ES-I3 (cell line): ENCODE results near the gene LEAP2.
A peak's percentile ranks its signal among the peaks of the same experiment; 100 is the strongest.

Experiments
- H3K36me3 ChIP-seq: 2 replicates; pipeline ENCODE4 v1.6.1; 2013; ENCODE audit warnings: mild to moderate bottlenecking, low read length, control low read depth, moderate library complexity; ENCODE audit not compliant: insufficient read depth
- H3K4me1 ChIP-seq: 2 replicates; pipeline ENCODE4 v1.6.1; 2013; ENCODE audit warnings: mild to moderate bottlenecking, control low read depth, low read length; ENCODE audit not compliant: insufficient read depth
- H3K9ac ChIP-seq: 2 replicates; pipeline ENCODE4 v1.6.1; 2013; ENCODE audit warnings: low read depth, mild to moderate bottlenecking, low read length, moderate library complexity
- H3K9me3 ChIP-seq: 2 replicates; pipeline ENCODE4 v1.6.1; 2013; ENCODE audit warnings: mild to moderate bottlenecking, low read length, moderate library complexity; ENCODE audit not compliant: control insufficient read depth, insufficient read depth

LEAP2 gene

DNA sequence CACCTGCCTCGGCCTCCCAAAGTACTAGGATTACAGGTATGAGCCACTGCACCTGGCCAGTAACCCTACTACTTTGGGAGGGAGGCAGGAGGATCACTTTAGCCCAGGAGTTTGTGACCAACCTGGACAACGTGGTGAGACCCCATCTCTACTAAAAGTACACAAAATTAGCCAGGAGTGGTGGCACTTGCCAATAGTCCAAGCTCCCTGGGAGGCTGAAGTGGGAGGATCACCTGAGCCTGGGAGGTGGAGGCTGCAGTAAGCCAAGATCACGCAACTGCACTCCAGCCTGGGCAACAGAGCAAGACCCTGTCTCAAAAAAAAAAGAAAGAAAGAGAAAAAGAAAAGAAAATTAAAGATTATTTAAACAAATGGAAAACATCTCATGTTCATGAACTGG lies 17.5 kb upstream of the LEAP2 start:
- H3K4me1 ChIP-seq, result peaks cover 11% of the 10 kb centered on the region; the same call in 1 of the 2 replicates
- H3K9ac ChIP-seq, result no peak overlapping the region
- no peaks in the 10 kb centered on the region for H3K36me3 ChIP-seq
- no peaks in the 10 kb centered on the region for H3K9me3 ChIP-seq

DNA sequence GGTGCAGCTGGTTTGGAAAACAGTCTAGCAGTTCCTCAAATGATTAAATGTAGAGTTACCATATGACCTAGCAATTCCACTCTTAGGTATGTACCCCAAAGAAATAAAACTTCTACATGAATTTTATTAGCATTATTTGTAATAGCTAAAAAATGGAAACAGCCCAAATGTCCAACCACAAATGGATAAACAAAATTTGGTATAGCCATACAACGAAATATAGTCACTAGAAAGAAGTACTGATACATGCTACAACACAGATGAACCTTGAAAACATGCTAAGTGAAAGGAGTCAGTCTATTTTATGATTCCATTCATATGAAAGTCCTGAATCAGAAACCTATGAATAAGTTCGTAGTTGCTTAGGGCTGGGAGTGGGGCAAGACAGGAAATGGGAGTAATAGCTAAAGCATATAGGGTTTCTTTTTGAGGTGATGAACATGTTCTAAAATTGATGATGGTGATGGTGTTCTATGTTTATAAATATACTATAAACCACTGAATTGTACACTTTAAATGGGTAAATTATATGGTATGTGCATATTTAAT lies 13.5 kb upstream of the LEAP2 start:
- H3K4me1 ChIP-seq, result peaks cover 3% of the 10 kb centered on the region; the same call in 1 of the 2 replicates
- no peaks in the 10 kb centered on the region for H3K9me3 ChIP-seq
- H3K9ac ChIP-seq, result no peak overlapping the region
- H3K36me3 ChIP-seq, result no peaks in the 10 kb centered on the region

DNA sequence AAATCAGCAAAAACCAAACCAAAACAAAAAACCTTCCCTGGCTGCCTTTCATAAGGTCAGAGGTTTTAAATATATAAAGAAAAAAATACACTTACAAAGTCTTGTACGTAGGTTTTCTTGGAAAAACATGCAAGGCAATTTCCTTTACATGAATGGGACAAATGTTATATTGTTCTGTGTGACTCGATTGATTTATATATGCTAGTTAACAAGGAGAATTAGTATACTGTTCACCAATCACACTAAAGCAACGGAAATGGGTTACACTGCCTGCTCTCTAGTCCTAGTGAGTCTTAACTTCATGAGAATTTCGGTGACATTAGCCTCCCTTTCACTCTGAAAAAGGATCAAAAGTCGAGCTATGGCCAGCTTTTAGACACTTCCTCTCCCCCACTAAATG lies 12.7 kb upstream of the LEAP2 start:
- Histone ChIP-seq H3K9me3 (no peaks in the 10 kb centered on the region), H3K36me3 (no peaks in the 10 kb centered on the region), H3K4me1 (peaks cover 11% of the 10 kb centered on the region), H3K9ac (no peak overlapping the region)

DNA sequence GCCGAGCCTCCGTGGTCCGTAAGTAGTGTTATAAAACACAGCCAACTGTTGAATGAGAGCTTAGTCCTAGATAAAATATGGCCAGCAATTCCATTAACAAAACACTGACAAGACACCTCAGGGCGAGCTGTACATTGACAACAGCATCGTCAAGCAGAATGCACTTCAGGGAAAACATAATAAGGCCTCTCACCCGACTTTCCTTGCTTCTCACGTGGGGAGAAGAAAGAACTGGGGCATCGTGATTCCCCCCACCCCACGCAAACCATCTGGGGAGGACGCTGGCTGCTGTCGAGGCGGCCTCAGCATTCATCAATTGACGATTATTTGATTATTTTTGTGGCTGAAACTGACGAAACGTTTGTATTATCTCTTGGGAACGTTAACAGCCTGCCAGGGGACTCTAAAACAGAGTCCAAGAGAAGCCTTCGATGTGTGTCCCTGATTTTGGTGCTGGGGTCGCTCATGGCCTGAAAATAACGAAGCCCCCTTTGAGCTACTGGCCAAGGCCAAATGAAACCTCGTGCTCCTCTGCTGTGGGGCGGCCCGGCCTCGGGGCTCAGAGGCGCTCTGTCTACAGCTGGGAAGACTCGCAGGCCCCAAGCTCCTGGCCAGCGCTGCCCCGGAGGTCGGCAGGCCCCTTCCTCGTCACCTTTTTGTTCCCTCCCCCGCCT lies 7.7 kb upstream of the LEAP2 start:
- Histone ChIP-seq H3K36me3 (0 out of 2 replicates have a peak, but pooled peaks cover 3% of the 10 kb centered on the region), H3K9me3 (no peaks in the 10 kb centered on the region), H3K9ac (peak overlapping the region; percentile 84), H3K4me1 (peaks cover 17% of the 10 kb centered on the region)

DNA sequence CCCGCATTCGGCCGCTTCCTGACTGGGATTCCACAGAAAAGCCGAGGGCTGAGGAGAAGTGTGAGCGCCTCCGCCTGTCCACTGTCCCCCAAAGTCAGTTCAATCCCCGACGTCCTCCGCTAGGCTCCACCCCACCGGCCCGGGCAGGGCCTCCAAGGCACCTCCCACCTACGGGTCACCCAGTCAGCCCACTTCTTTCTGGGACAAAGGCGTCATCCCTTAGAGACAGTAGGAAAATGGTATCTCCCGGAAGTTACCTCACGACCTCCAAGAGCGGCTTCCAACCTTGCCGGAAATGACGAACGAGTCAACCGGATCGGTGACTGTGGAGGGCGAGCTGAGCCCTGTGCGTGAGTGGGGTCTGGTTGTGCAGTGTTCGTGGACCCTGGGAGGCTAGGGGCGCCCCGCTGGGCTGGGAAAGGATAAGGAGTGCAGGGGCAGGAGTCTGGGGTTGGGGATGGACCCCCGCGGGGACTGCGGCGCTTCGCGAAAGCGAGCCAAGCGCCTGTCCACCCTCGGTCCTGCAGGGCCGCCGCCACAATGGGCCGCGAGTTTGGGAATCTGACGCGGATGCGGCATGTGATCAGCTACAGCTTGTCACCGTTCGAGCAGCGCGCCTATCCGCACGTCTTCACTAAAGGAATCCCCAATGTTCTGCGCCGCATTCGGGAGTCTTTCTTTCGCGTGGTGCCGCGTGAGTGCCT lies 7.0 kb upstream of the LEAP2 start, which contains the start of the genes GDF9 and UQCRQ:
Gene GDF9, minus strand, starts transcription at position 128 of the 704 bp plus-strand sequence. CDS start 1,936 bp downstream, outside the sequence.
Gene UQCRQ, plus strand, starts transcription at position 301 of the 704 bp plus-strand sequence. Its CDS starts 240 bp downstream, at position 541.
- Histone ChIP-seq H3K4me1 (peaks cover 17% of the 10 kb centered on the region), H3K9me3 (no peaks in the 10 kb centered on the region), H3K9ac (peak within 1 kb of the TSS; percentile 84), H3K36me3 (0 out of 2 replicates have a peak, but pooled peaks cover 3% of the 10 kb centered on the region)

DNA sequence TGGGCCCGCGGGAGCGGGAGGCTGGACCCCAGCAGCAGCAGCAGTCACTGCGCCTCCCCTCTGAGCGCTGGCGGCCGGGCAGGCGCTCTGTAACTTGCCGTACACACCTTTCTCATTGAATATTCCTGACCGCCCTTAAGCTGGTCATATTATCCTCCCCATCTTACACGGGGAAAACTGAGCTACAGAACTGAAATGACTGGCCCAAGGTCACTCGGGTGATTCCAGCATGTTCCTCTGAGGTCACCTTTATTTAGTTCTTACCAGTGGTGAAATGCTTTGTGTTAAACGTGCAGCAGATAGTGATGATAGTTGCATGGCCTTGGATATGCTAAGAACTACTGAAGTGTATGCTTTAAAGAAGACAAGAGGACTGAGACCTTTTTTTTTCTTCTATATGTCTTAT lies 6.4 kb upstream of the LEAP2 start:
- no peaks in the 10 kb centered on the region for H3K9me3 ChIP-seq
- H3K36me3 ChIP-seq, result peaks cover 5% of the 10 kb centered on the region; the same call in 1 of the 2 replicates
- H3K4me1 ChIP-seq, result peaks cover 17% of the 10 kb centered on the region
- H3K9ac ChIP-seq, result peak overlapping the region; percentile 84

DNA sequence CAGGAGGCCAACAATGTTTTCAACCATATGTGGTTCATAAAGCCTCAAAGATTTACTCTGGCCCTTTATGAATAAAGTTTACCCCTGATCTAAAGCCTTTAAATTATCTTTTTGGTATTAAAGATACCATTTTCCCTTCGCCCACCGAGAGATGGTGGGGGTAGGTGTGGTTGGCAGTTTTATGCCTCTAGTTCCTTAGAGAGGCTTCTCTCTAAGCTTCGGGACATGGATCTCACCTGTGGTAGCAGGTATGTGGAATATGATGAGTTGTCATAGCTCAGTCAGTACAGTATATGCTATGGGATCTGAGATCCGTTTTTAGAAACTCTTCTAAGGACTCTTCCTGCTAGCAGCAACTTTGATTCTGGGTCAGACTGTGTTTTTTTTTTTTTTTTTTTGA lies 4.7 kb upstream of the LEAP2 start:
- H3K36me3 ChIP-seq, result peaks cover 6% of the 10 kb centered on the region; the same call in 1 of the 2 replicates
- no peaks in the 10 kb centered on the region for H3K9me3 ChIP-seq
- peaks cover 17% of the 10 kb centered on the region for H3K4me1 ChIP-seq
- no peak overlapping the region for H3K9ac ChIP-seq

DNA sequence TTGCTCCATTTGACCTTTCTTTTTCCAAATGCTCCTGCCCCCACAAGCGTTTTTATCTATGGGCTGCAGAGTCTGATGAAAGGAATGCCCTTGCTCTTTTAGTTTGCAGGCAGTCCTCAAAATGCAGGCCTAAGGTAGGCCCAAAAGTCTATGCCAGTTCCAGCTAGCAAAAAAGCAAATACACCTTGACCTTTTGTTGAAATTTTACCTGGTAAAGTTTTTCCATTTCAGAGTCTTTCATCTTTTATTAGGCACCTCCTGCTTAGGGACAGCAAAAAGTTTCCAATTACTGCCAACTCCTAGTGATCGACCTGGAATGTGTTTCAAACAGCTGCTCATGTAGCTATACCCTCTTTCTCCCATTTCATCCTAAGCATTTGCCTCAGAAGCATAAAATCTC lies 2.7 kb upstream of the LEAP2 start:
- Histone ChIP-seq H3K4me1 (peaks cover 6% of the 10 kb centered on the region; the same call in 1 of the 2 replicates), H3K9me3 (no peaks in the 10 kb centered on the region), H3K36me3 (peaks cover 6% of the 10 kb centered on the region; the same call in 1 of the 2 replicates), H3K9ac (no peak overlapping the region)

DNA sequence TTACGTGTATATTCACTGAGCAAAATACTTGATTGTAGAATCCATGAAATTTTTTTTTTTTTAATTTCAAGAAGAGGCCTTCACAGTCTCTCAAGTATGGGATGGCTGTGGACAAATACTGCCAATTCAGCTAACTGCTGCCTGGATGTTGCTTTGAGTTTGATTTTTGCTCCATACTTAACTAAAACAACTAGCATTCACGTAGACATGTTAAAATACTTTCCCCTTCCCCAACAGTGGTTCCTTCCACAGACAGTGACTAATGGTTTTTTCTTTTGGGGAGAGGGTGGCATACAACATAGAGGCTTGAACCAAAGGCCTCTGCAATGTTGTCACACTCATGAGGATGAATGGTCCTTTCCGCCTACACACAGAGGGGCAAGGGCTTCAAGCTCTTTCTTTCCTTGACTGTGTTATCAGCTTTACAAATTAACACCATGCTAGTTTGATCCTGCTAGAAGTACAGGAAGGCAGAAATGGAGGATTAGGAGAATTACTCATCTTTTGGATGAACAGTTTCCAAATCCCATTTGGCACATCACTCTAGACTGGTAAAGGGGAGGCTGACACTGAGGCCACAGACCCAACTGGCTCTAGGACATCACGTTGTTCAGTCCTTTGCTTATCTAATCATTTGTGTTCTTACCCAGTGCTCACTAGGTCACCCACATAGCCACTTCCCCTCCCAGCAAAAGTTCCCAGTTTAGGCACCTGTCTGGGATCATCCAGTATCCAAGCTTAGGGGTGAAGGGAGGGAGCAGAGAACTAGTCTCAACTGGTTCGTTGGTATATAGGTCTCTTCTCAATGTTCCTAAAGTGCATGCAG lies 1.8 kb upstream of the LEAP2 start:
- H3K9me3 ChIP-seq, result no peaks in the 10 kb centered on the region
- peaks cover 6% of the 10 kb centered on the region; the same call in 1 of the 2 replicates for H3K36me3 ChIP-seq
- no peak overlapping the region for H3K9ac ChIP-seq
- H3K4me1 ChIP-seq, result peaks cover 6% of the 10 kb centered on the region; the same call in 1 of the 2 replicates

DNA sequence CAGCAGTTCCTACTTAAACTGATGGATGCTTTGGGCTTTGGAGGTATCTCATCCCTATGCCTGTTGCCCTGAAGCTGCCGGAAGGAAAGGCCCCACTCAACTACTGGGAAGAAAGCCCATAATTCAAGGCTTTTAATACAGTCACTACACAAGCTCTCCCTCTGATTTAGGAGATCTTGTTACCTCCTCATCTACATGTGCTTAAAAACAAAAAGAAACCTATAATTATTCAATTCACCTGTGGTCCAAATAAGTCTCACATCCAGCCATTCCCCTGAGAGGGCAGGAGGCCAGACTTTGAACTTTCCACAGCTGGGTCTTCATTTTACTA lies 715 bp upstream of the LEAP2 start:
- Histone ChIP-seq H3K36me3 (peaks cover 3% of the 10 kb centered on the region; the same call in 1 of the 2 replicates), H3K9me3 (no peaks in the 10 kb centered on the region)

DNA sequence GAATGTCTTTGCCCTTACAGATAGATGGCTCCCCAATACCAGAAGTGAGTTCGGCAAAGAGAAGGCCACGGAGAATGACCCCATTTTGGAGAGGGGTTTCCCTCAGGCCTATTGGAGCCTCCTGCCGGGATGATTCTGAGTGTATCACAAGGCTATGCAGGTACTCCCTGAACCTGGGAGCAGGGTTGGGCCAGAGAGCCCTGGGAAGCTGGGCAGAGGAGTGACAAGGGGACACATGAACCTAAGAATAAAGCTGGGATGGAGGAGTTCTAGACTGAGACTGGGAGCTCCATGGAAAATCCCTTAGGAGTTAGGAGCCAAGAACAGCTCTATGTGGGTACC lies 433 bp downstream of the LEAP2 start:
- Histone ChIP-seq H3K36me3 (peaks cover 7% of the 10 kb centered on the region), H3K9me3 (no peaks in the 10 kb centered on the region)

More for the DNA sequence above, 715 bp upstream of the LEAP2 start:
- H3K9ac ChIP-seq, result no peak overlapping the region
- H3K4me1 ChIP-seq, result no peaks in the 10 kb centered on the region

DNA sequence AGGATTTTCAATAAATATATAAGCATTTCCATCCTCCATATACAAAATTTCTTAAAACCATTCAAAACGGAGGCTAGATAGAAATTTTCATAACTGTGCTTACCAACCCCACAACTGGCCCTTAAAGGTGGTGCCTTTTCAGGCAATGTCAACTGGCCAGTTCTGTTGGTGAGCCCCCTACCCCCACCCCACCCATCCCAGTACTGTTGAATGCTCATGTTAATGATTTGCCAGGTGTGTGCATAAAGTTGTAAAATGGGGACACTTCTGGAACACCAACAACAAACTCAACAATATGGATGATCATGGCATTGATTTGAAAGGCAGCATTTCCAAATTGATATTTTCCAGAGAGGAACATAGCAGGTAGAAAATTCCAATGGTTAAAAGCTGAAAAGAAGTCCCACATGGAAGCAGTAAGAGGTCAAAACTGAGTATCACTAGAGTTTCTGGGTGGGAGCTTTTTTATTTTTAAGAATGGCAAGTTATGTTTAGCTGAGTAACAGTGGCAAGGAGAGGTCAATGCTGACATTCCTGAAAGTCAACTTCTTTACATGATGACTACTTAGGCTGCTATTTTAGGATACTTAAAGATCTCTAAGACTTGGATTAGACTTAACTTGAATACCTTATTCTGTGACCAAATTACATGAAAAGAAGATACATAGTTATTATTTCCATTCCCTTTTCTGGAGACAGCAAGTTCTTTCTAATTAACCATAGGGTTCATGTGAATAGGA lies 2.7 kb downstream of the LEAP2 start:
- Histone ChIP-seq H3K9ac (no peak overlapping the region), H3K9me3 (no peaks in the 10 kb centered on the region), H3K4me1 (no peaks in the 10 kb centered on the region), H3K36me3 (peaks cover 11% of the 10 kb centered on the region)

More for the DNA sequence above, 433 bp downstream of the LEAP2 start:
- no peak overlapping the region for H3K9ac ChIP-seq
- H3K4me1 ChIP-seq, result no peaks in the 10 kb centered on the region

DNA sequence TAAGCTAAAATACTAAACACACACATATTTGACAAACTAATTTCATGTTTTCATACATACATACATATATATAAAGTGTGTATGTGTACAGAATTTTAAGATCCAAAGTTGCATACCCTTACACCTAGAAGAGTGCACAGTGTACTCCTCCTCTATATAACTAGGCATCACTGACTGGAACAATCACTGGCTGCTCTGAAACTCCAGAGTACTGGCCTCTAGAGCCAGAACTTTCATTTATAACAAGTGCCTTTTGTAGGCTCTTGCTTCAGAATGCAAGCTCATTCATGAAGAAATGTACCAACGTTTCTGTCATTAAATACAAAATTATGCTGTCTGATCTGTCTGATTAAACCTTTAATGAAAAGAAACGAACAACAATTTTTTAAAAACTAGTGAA lies 4.0 kb downstream of the LEAP2 start:
- H3K36me3 ChIP-seq, result peaks cover 11% of the 10 kb centered on the region
- no peak overlapping the region for H3K9ac ChIP-seq
- no peaks in the 10 kb centered on the region for H3K4me1 ChIP-seq
- no peaks in the 10 kb centered on the region for H3K9me3 ChIP-seq
